Endodermal cell (in vitro differentiated cells): ENCODE results near the gene AMH. TPM values are rescaled to one million over a fixed set of nuclear protein-coding genes. Genes with fewer than 3 reads are reported as not detected.

Source experiments
- DNase-seq: peaks from one replicate; pipeline ENCODE4 v3.0.0-alpha.2; 2017
- H3K27ac ChIP-seq: 2 replicates; pipeline ENCODE4 v1.5.1; 2013; ENCODE audit warnings: mild to moderate bottlenecking, low read depth, low read length, moderate library complexity
- H3K27me3 ChIP-seq: 2 replicates; pipeline ENCODE4 v1.6.1; 2013; ENCODE audit warnings: mild to moderate bottlenecking, low read length, moderate library complexity; ENCODE audit not compliant: insufficient read depth, control insufficient read depth, poor library complexity, severe bottlenecking
- H3K36me3 ChIP-seq: 2 replicates; pipeline ENCODE4 v1.7.0; 2013; ENCODE audit warnings: mild to moderate bottlenecking, low read length, moderate library complexity; ENCODE audit not compliant: control insufficient read depth, insufficient read depth
- H3K4me1 ChIP-seq: one replicate; pipeline ENCODE4 v1.7.0; 2013; ENCODE audit warnings: low read length; ENCODE audit not compliant: control insufficient read depth, insufficient read depth
- H3K4me3 ChIP-seq: 2 replicates; pipeline ENCODE4 v1.5.1; 2013; ENCODE audit warnings: mild to moderate bottlenecking, low read length, moderate library complexity
- H3K9ac ChIP-seq: 2 replicates; pipeline ENCODE4 v1.6.1; 2013; ENCODE audit warnings: mild to moderate bottlenecking, low read length, moderate library complexity; ENCODE audit not compliant: poor library complexity, severe bottlenecking; ENCODE audit errors: extremely low read depth
- H3K9me3 ChIP-seq: 2 replicates; pipeline ENCODE4 v1.6.1; 2013; ENCODE audit warnings: mild to moderate bottlenecking, low read length, moderate library complexity; ENCODE audit not compliant: control insufficient read depth
- H3K27ac Mint-ChIP-seq: 2 replicates; pipeline ENCODE4 v1.8.0; 2020; ENCODE audit warnings: mixed read lengths
- H3K27me3 Mint-ChIP-seq: 2 replicates; pipeline ENCODE4 v1.8.0; 2021; ENCODE audit warnings: mild to moderate bottlenecking, mixed read lengths; ENCODE audit not compliant: insufficient read depth
- H3K36me3 Mint-ChIP-seq: 2 replicates; pipeline ENCODE4 v1.8.0; 2020; ENCODE audit warnings: low read depth, mixed read lengths
- H3K4me1 Mint-ChIP-seq: 2 replicates; pipeline ENCODE4 v1.8.0; 2020; ENCODE audit warnings: mixed read lengths
- H3K4me3 Mint-ChIP-seq: 2 replicates; pipeline ENCODE4 v1.8.0; 2020; ENCODE audit warnings: mild to moderate bottlenecking, moderate library complexity, mixed read lengths
- H3K9me3 Mint-ChIP-seq: 2 replicates; pipeline ENCODE4 v1.8.0; 2020; ENCODE audit warnings: mild to moderate bottlenecking, mixed read lengths
- CTCF ChIP-seq: fragments of 200-600 bp; sonication (generic); conservative IDR thresholded peaks from 2 replicates; pipeline ENCODE4 v1.5.0; 2021; ENCODE audit warnings: antibody characterized with exemption, mild to moderate bottlenecking
- WGBS, 2 experiments: methylation state at CpG; one replicate each; pipeline versions ENCODE4 v1.1.5 to v1.1.7; 2013; ENCODE audit warnings: missing lambda C conversion rate in 2 of 2, mixed read lengths in 1 of 2; ENCODE audit not compliant: insufficient coverage in 1 of 2, insufficient read length in 1 of 2; 5-methylcytosine and 5-hydroxymethylcytosine counted together
- microRNA-seq: library from miRNA; unstranded; fragments of <30 nt; microRNA quantifications from one replicate; pipeline ENCODE4 v1.2.0, GENCODE V29; 2020; ENCODE audit warnings: borderline microRNAs expressed
- total RNA-seq, 2 donors: library from RNA; stranded (reverse); fragmentation: NEBNext Ultra II Directional in 1 of 2; extraction: Animal tissue kit (Norgen Biotek cat#: 25700) in 1 of 2; gene quantifications; 2 replicates in 1 of 2; 3 replicates in 1 of 2; pipeline ENCODE4 v1.2.1, GENCODE V29; 2021

The AMH gene
- total RNA-seq, 2 donors from 2014 or later, result 20.5 to 35.1 TPM

DNA sequence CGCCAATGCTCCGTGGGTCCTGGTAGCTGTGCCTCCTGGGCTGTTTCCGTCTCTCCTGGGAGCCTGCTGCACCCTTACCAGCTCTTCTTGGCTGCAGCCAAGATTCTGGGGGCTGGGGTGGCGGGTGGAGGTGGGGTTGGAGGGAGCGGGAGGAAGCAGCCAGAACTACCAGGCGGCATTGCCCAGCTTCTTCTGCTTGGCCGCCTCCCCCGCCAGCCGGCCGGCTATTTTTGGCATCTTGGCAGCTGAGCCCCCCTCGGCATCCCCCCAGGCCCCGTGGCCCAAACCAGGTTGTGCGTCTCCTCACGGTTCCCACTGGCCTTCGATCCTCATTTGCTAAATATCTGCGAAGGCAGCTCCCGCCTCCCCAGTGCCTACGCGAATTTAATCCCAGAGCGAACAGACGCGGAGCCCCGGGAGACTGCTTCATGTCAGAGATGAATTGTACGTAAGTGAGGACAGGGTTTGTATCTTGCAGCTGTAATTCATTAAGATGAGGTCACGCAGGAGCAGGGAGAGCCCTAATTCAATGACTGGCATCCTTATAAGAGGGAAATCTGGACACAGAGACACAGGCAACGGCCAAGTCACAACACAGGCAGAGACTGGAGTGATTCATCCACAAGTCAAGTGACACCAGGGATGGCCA is 45.7 kb downstream of the AMH start:
- H3K27me3 Mint-ChIP-seq, result peaks cover 60% of the 10 kb centered on the region
- Histone ChIP-seq H3K27ac (no peak overlapping the region), H3K9me3 (no peaks in the 10 kb centered on the region), H3K27me3 (peaks cover 65% of the 10 kb centered on the region), H3K36me3 (no peaks in the 10 kb centered on the region), H3K4me1 (no peaks in the 10 kb centered on the region), H3K9ac (no peak overlapping the region), H3K4me3 (no peak overlapping the region)
- no peaks in the 10 kb centered on the region for H3K4me1 Mint-ChIP-seq
- H3K36me3 Mint-ChIP-seq, result no peaks in the 10 kb centered on the region
- H3K27ac Mint-ChIP-seq, result no peak overlapping the region
- no peaks in the 10 kb centered on the region for H3K9me3 Mint-ChIP-seq
- WGBS, 2 experiments, result 86 to 88% methylated on average over 20 to 26 of the region's 26 CpGs
- DNase-seq, result no peak
- no peak for TF ChIP-seq CTCF
- H3K4me3 Mint-ChIP-seq, result no peak overlapping the region

GRCh38 chr19:2296141-2296540 is 47.0 kb downstream of the AMH start:
- DNase-seq, result no peak
- 93 to 95% methylated on average over 12 to 16 of the region's 16 CpGs for WGBS, 2 experiments
- TF ChIP-seq CTCF, result no peak
- Mint-ChIP-seq H3K9me3 (no peaks in the 10 kb centered on the region), H3K4me1 (no peaks in the 10 kb centered on the region), H3K36me3 (no peaks in the 10 kb centered on the region), H3K4me3 (no peak overlapping the region), H3K27me3 (peaks cover 49% of the 10 kb centered on the region), H3K27ac (no peak overlapping the region)
- H3K4me1 ChIP-seq, result no peaks in the 10 kb centered on the region
- H3K4me3 ChIP-seq, result no peak overlapping the region
- no peaks in the 10 kb centered on the region for H3K36me3 ChIP-seq
- no peak overlapping the region for H3K27ac ChIP-seq
- no peak overlapping the region for H3K9ac ChIP-seq
- no peaks in the 10 kb centered on the region for H3K9me3 ChIP-seq
- peaks cover 52% of the 10 kb centered on the region for H3K27me3 ChIP-seq

- WGBS, 2 experiments, result 92 to 93% methylated on average over 3 to 17 of the region's 17 CpGs
Measured at GRCh38 chr19:2300533-2300932, 51.4 kb downstream of the AMH start.

More at GRCh38 chr19:2300533-2300932, 51.4 kb downstream of the AMH start:
- Mint-ChIP-seq H3K9me3 (peaks cover 2% of the 10 kb centered on the region), H3K27me3 (peaks cover 24% of the 10 kb centered on the region), H3K27ac (no peak overlapping the region), H3K4me1 (peaks cover 2% of the 10 kb centered on the region), H3K4me3 (no peak overlapping the region), H3K36me3 (peaks cover 1% of the 10 kb centered on the region)
- no peak for DNase-seq
- Histone ChIP-seq H3K4me1 (no peaks in the 10 kb centered on the region), H3K9me3 (no peaks in the 10 kb centered on the region), H3K4me3 (no peak overlapping the region), H3K27me3 (peaks cover 8% of the 10 kb centered on the region), H3K9ac (no peak overlapping the region), H3K36me3 (no peaks in the 10 kb centered on the region), H3K27ac (no peak overlapping the region)
- TF ChIP-seq CTCF, result no peak

Small RNA genes lying within 50 kb of the gene (microRNA-seq; reads per million reads assigned to microRNA genes)
- gene MIR1227, result 1.8 reads per million, percentile 7 among the genes with 10 or more reads in this experiment
- not detected for gene MIR4321

Other genes with a start within 250 kb of the AMH start
- 100 to 1,000 TPM; 107 to 112 TPM for gene BTBD2, start 233.6 kb upstream of the AMH start, total RNA-seq
- 100 to 1,000 TPM; 120 to 123 TPM for gene MKNK2, start 198.1 kb upstream of the AMH start, total RNA-seq
- 10 to 100 TPM; 20.9 to 21.8 TPM for gene MOB3A, start 153.0 kb upstream of the AMH start, total RNA-seq
- 1 to 10 TPM; 4.3 to 5.4 TPM for gene IZUMO4, start 152.4 kb upstream of the AMH start, total RNA-seq
- gene AP3D1, start 97.8 kb upstream of the AMH start, total RNA-seq, result 100 to 1,000 TPM; 162 to 181 TPM
- gene DOT1L, start 85.4 kb upstream of the AMH start, total RNA-seq, result 100 to 1,000 TPM in 1 of 2 donors, 10 to 100 TPM in 1; 84.3 to 102 TPM
- gene PLEKHJ1, start 13.0 kb upstream of the AMH start, total RNA-seq, result 100 to 1,000 TPM; 146 to 192 TPM
- 100 to 1,000 TPM; 126 to 132 TPM for gene SF3A2, start 12.5 kb upstream of the AMH start, total RNA-seq
- under 1 TPM; 0.66 to 0.89 TPM for gene JSRP1, start 7.1 kb downstream of the AMH start, total RNA-seq
- gene PEAK3, start 32.9 kb downstream of the AMH start, total RNA-seq, result not detected
- gene LINGO3, start 58.8 kb downstream of the AMH start, total RNA-seq, result 1 to 10 TPM in 1 of 2 donors, under 1 TPM in 1; 0.20 to 1.0 TPM
- 100 to 1,000 TPM; 141 to 149 TPM for gene LSM7, start 79.3 kb downstream of the AMH start, total RNA-seq
- 100 to 1,000 TPM; 115 to 118 TPM for gene SPPL2B, start 79.4 kb downstream of the AMH start, total RNA-seq
- 1 to 10 TPM in 1 of 2 donors, under 1 TPM in 1; 0.73 to 1.2 TPM for gene TMPRSS9, start 110.9 kb downstream of the AMH start, total RNA-seq
- gene TIMM13, start 178.3 kb downstream of the AMH start, total RNA-seq, result 100 to 1,000 TPM; 149 to 175 TPM
- 100 to 1,000 TPM; 146 to 191 TPM for gene LMNB2, start 207.6 kb downstream of the AMH start, total RNA-seq
- 10 to 100 TPM; 16.5 to 23.6 TPM for gene GADD45B, start 226.8 kb downstream of the AMH start, total RNA-seq